GM19238 (cell line): ENCODE data around the gene STUB1.
A peak's percentile ranks its signal among the peaks of the same experiment; 100 is the strongest.

Experiments
- DNase-seq: peaks from one replicate; pipeline ENCODE4 v3.0.0; 2011; ENCODE audit warnings: low spot score; ENCODE audit not compliant: insufficient read length

Gene STUB1

GRCh38 chr16:666572-666971 is 13.6 kb upstream of the STUB1 start:
- DNase-seq: no peak

DNA sequence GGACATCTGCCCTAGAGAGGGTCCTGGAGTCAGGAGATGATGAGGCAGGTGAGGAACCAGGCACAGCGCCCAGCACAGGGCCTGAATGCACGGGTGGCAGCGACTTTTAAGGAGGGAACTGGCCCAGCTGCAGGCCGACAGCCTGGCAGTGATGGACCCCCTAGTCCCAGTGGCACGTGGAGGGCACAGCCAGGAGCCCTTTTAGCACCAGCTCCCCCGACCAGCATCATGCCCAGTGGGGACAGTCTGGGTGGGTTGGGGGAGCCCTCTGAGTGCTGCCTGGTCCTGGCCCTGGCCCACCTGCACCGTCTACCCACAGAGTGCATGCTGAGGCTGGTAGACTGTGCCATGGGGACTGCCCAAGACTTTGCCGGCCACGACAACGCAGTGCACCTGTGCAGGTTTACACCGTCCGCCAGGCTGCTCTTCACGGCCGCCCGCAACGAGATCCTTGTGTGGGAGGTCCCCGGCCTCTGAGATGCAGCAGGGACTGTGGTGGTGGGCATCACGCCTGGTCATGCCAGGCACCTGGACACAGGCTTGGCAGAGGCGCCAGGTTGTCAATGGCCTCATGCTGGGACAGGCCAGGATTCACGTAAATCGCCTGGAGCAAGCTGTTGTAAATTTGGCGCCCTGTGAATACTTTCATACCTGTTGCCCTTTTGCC is 13.0 kb upstream of the STUB1 start:
- DNase-seq: no peak

DNA sequence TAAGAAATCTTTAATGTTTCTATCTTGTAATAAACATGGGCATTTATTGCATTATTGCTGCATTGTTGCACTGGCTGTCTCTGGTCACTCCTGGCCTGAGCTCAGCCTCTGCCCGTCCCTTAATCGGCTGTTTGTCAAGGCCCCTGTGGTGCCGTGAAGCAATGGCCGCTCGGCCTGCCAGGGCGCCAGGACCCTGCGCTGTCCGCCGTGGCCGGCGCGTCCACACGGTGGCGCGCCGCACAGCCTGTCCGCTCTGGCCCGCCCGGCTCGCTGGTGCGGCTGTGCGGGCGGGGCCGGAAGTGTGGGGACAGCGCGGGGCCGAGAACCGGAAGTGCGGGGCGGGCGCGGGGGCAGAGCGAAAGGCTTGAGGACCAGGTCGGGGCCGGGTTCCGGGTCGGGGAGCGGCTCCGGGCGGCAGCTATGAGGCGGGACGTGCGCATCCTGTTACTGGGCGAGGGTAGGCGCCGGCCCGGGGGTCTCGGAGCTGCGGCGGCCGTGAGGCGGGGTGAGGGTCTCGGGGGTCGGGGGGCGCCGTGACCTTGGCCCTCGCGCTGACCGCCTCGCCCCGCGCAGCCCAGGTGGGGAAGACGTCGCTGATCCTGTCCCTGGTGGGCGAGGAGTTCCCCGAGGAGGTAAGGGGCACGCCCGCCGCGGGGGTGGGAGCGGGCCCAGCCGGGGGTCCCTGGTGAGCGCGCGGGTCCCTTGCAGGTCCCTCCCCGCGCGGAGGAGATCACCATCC is 12.3 kb upstream of the STUB1 start, which contains the start of gene RHOT2:
Gene RHOT2 (plus strand): TSS at position 353 of the 739 bp plus-strand sequence. CDS start 68 bp downstream, at position 421.
- peak; percentile 99 for DNase-seq

DNA sequence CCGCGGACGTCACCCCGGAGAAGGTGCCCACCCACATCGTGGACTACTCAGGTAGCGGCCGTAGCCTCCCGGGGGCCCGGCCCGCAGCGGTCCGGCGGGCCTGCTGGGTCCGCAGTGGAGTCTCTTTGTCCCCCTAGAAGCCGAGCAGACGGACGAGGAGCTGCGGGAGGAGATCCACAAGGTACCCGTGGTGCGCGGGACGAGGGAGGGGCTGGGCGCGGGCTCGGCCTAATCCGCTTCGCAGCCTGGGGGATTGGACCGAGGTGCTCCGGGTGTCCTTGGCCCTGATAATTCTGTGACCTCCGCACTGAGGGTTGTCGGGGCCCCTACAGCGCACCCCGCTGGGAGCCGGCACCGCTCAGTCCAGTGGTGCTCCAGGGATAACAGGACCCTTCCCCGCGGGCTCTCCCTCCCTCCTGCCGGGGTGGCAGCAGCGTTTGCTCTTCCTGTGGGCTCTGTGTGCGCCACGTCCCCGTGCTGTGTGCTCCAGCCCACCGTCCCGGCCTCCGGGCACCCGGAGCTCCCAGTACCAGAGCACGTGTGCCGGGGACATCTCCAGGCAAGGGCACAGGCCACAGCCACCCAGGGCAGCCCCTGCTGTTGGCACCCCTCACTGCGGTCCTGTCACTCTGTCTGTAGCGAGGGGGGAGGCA is 11.6 kb upstream of the STUB1 start:
- no peak for DNase-seq

- DNase-seq: no peak
These were observed 10.5 kb upstream of the STUB1 start for GRCh38 chr16:669666-670065.

- no peak for DNase-seq
These were observed 9.5 kb upstream of the STUB1 start for GRCh38 chr16:670485-671352.

GRCh38 chr16:671353-672131 is 8.7 kb upstream of the STUB1 start:
- no peak for DNase-seq

DNA sequence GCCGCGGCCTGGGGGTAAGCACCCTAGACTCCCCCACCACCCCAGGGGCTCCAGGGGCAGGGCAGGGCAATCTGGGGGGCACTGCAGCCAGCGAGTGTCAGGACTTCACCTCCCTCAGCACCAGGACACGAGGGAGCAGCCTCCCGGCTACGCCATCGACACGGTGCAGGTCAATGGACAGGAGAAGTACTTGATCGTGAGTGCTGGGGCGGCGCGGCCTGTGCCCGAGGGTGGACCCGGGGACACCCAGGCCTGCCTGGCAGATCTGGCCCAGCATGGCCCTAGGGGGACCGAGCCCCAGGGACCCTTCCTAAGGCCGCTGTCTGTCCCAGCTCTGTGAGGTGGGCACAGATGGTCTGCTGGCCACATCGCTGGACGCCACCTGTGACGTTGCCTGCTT is 7.8 kb upstream of the STUB1 start:
- no peak for DNase-seq

- DNase-seq: no peak
These were observed 7.4 kb upstream of the STUB1 start for GRCh38 chr16:672851-673250.

DNA sequence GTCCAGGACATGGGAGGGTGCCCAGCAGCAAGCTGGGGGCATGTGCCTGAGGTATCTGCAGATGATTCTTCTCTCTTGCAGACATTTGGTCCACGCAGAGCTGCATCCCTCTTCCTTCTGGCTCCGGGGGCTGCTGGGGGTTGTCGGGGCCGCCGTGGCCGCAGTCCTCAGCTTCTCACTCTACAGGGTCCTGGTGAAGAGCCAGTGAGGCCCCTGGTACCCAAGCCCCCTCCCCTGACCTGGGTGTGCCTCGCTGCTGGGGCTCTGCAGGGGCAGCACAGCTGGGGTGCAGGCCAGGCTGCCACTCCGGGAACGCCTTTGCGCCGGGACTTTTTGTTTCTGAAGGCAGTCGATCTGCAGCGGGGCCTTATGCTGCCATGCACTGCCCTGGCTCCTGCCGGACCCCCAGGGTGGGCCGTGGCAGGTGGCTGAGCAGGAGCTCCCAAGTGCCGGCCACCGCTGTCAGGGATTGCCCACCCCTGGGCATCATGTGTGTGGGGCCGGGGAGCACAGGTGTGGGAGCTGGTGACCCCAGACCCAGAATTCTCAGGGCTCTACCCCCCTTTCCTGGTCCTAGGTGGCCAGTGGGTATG is 6.7 kb upstream of the STUB1 start:
- DNase-seq: no peak

GRCh38 chr16:674214-674881 is 5.9 kb upstream of the STUB1 start:
- DNase-seq: no peak

DNA sequence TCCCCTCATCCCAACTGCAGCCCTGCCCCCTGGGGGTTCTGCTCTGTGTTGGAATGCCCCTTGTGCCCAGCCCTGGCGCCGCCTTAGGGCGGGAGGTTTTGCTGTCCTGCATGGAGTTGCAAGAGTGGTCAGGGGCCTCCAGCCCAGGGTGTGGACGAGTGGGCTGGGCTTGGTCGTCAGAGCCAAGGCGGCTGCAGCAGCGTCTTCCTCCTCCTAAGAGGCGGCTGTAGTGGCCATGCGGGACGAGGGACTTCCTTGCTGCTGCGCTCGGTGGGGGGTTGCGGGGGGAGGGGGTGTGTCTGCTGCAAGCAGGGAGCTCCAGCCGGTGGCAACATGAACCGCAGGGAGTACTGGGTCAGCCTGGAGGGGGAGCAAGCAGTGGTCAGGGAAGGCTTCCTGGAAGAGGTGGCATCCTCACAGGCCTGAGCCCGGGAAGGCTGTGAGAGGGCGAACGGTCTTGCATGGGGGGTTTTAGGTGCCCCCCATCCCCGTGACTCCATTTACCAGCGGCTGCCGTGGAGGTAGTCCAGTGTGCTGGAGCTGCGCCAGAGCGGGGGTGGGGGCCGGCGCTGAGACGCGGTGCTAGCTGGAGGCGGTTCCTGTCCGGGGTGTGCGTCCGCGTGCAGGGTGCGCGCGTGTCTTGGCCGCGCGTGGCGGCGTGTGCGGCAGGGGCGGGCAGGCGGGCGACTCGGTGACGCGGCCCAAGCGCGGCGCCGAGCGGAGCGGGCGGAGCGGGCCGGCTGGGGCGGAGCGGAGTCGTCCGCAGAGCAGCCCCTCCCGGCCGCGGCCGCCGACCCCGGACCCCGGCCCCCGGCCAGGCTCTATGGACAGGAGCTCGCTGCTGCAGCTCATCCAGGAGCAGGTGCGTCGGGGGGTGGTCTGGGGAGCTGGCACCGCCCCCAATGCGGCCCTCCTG is 5.0 kb upstream of the STUB1 start, which contains the start of gene RHBDL1:
Gene RHBDL1 (plus strand): TSS at position 704 of the 916 bp plus-strand sequence. CDS start 120 bp downstream, at position 824.
- no peak for DNase-seq

DNA sequence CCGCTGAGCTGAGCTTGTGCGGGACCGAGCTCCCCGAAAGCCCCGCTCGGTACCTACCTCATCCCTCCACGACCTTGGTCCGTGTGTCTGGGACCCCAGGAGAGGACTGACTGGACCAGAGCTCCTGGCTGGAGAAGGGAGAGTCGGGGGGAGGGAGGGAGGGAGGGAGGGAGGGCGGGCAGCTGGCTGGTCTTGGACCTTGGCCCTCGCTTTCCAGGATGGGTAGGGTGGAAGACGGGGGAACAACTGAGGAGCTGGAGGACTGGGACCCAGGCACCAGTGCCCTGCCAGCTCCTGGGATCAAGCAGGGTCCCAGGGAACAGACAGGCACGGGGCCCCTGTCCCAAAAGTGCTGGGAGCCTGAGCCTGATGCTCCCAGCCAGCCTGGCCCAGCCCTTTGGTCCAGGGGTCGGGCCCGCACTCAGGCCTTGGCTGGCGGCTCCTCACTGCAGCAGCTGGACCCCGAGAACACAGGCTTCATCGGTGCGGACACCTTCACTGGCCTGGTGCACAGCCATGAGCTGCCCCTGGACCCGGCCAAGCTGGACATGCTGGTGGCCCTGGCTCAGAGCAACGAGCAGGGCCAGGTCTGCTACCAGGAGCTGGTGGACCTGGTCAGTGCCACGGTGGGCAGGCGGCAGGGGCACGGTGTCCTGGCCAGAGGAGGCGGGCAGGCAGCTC is 4.2 kb upstream of the STUB1 start:
- no peak for DNase-seq

DNA sequence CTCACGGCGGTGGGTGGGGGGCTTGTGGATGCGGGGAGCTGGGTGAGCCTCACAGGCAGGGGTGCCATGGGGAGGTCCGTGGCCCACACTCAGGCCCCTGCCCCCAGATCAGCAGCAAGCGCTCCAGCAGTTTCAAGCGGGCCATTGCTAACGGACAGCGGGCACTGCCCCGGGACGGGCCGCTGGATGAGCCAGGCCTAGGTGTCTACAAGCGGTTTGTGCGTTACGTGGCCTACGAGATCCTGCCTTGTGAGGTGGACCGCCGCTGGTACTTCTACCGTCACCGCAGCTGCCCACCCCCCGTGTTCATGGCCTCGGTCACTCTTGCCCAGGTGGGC is 3.7 kb upstream of the STUB1 start:
- DNase-seq: no peak

DNA sequence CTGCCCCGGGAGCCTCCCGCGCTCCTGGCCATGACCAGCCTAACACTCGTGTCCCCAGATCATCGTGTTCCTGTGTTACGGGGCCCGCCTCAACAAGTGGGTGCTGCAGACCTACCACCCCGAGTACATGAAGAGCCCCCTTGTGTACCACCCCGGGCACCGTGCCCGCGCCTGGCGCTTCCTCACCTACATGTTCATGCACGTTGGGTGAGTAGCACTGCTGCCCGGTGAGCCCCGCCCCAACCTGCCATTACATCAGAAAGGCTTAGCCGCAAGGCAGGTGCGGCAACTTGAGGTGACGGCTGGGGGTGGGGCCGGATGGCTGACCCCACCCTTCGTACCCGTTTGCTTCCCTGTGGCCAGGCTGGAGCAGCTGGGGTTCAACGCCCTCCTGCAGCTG is 3.3 kb upstream of the STUB1 start:
- DNase-seq: no peak

DNA sequence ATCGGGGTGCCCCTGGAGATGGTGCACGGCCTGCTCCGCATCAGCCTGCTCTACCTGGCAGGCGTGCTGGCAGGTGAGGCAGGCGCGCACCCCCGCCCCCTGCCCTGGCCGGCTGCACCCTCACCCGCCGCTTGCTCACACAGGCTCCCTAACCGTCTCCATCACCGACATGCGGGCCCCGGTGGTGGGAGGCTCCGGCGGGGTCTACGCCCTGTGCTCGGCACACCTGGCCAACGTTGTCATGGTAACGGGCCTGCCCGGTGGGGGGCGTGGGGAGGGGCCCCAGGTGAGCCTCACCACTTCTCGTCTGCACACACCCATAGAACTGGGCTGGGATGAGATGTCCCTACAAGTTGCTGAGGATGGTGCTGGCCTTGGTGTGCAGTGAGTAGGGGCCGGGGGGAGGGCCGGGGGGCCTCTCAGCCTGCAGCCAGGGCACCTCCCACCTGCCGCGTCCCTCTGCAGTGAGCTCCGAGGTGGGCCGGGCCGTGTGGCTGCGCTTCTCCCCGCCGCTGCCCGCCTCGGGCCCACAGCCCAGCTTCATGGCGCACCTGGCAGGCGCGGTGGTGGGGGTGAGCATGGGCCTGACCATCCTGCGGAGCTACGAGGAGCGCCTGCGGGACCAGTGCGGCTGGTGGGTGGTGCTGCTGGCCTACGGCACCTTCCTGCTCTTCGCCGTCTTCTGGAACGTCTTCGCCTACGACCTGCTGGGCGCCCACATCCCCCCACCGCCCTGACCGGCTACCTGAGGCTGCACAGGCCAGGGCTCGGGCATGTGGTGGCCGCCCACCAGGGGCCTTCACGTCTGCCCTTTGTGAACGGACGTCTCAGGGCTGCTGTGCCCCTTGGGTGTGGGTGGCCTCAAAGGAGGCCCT is 2.7 kb upstream of the STUB1 start:
- DNase-seq: no peak

DNA sequence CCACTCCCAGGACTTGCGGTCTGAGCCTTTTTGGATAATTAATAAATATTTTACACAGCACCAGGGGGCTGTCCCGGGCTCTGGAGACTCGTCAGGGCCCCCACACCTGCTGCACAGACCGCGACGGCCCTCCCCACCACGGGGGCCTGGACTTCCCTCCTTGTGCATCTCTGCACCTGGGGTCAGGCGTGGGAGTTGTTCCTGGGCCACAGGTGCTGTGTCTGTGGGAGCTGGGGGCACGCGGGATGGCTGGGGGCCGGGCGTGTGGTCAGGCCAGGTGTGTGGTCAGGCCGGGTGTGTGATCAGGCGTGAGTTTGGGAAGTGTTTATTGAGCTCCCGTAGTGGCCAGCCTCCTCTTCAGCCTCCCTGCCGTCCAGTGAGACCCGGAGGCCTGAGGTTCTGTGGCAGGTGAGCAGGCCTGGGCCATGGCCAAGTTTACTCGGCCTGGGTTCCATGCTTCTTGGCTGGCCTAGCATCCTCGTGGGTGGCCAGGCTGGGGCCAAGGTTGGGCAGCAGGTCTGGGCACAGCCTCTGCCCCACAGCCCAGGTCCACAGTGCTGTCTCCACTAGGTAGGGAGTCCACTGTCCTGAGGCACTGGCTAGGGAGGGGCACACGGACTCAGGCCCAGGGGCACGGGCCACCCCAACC is 1.9 kb upstream of the STUB1 start:
- no peak for DNase-seq
